ENCODE data around the gene RALGDS.
A peak's percentile ranks its signal among the peaks of the same experiment; 100 is the strongest.

Gene RALGDS

GRCh38 chr9:133149130-133150015, 28.3 kb upstream of the RALGDS start:
- DNase-seq, result peak; percentile 86

DNA sequence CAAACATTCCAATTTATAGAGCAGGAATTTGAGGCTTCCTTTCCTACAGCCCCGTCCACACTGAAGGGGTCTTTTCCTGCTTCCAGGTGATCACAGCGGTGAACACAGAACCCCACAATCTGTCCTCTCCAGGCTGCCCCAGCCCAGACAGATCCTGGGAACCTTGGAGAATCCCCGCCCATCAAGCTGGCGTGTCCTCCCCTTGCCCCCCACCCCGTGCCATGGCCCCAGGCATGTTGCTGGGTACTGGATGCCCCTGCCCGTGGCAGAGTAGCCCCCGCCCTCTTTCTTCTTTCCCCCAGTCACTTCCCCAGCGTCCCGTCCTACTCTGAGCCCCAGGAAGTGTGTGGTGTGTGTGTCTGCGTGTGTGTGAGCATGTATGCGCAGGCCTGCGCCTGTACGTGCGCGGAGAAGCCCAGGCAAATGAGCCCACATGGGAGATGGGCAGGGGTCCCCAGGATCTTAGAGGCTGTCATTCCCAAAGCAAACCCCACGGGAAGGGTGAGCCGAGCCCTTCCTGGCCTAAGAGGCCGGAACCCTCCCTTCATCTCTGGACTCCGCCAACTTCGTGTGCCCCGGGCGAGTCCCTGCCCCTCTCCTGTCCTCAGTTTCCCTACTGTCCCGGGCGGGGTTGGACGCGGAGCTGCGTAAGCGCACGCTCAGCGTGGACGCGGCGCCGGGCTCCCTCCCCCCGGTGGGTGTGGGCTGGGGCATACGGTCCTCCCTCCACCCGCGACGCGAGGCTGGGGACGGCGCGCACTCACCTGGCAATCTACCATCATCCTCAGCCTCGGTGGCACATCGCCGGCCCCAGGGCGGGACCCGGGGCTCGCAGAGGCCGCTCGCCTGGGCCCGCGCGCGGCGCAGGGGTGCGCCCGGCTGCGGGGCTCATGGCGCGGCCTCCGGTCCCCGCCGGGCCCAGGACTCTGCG, 27.4 kb upstream of the RALGDS start:
- no peak for DNase-seq

- peak; percentile 73 for DNase-seq
Observed at GRCh38 chr9:133147412-133148198, 26.6 kb upstream of the RALGDS start.

DNA sequence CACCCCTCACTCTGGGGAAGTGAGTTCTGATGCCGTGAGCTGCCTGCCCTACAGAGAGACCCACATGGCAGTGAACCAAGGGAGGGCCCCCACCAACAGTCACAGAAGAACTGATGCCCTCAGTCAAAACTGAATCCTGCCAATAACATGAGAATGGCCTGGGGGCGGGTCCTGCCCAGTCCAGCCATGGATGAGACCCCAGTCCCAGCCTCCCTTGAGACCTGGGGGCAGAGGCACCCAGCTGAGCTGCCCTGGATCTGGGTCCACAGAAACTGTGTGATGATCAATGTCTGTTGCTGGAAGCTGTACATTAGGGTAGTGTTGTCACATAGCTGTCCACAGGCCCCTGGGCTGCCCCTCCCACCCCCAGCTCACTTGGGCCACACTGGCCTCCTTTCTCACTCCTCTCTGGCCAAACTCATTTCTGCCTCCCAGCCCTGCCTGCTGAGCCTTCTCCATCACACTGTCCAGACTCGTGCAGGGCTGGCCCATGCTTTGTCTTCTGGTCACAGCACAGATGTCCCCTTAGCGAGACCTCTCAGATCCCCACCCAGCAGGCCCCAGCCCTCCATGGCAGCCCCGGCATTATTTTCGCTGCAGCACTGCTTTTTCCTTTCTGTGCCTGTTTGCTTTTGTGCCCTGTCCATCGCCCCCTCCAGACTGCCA, 25.8 kb upstream of the RALGDS start:
- no peak for DNase-seq

GRCh38 chr9:133144904-133145851, 24.1 kb upstream of the RALGDS start:
- DNase-seq, result no peak

GRCh38 chr9:133144142-133144903, 23.3 kb upstream of the RALGDS start:
- peak; percentile 72 for DNase-seq

- DNase-seq, result no peak
Observed at GRCh38 chr9:133143639-133144141, 22.6 kb upstream of the RALGDS start.

DNA sequence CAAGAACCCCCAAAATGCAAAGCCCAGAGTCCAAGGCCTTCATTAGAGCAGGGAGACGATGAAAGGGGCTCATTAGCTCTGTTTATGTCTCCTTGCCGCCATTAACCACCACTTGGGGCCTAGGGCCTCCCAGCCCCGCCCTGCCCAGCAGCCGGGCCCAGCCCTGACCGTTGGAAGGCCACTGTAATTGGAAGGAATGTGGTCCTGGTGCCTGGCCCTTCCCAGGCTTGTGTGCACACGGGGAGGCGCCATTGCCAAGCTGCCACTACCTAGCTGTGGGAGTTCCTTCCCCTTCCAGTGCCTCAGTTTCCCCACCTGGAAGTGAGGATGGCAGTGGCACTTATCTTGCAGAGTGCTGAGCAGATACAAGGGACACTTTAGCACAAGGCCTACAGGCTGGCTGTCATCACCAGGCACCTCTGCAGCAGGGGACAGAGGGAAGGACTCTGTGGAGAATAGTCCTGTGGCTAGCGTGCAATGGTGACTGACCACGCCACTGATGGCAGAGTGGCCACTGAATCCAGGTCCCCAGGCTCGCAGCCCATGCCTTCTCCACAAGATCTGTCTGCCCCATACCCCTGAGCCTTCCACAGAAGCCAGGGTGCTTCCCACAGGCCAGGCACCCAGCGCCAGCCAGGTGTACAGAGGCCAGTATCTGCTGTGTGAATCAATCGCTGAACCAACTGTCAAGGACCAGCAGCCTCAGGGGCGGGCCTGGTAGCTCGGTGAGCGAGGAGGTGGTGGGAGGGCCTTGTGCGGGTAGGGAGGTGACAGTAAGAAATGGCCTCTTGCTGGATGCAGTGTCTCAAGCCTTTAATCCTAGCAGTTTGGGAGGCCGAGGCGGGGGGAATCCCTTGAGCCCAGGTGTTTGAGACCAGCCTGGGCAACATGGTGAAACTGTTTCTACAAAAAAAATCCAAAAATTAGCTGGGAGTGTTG, 21.9 kb upstream of the RALGDS start:
- no peak for DNase-seq

DNA sequence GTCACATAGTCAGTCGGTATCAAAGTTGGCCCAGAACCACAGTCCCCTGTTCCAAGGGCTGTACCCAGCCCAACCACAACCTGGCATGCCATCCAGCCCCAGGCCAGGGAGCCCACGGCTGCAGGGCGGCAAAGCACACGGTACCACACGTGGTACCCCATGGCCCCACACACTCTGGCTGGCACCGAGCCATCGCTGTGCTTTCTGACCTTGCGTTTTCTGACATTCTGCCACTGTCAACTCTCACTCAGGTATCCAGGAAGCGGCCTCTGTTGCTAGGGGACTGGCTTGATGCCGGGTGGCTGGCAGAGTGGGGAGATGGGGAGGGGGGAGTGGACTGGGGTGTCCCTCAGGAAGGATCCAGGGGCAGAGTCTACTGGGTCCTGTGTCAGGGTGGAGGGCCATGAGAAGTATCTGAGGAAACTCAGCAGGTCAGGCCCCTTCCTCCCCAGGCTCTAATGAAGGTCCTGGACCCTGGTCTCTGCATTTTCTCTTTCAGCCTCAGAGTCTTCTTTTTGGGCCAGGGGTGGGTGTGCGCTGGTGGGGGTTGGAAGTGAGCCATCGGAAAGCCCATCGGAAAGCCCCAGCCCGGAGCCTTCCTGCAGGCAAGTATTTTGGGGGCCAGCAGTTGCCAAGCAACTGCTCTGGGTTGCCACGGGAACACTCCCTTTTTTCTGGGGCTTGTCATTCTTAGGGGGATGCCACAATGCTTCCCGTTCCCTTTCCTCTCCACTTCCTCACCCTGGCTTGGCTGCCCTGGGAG, 21.0 kb upstream of the RALGDS start:
- peak; percentile 85 for DNase-seq

DNA sequence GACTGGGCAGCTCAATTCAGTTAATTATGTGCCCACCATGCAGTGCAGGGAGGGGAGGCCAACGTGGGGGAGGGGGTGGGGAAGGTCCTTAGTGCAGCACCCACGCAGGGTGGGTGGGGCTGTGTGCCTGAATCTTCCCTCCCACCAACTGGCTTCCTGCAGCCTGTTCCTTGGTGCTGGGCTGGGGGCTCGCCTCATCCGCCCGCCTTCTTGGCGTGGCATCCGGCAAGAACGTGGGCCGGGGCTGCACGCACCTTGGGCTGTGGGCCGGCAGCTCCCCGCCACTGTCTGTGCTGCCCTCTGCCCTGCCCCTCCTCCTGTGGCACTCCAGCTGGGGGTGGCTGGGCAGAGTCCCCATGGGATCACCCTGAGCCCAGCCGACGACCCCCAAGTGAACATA, 19.6 kb upstream of the RALGDS start:
- no peak for DNase-seq

GRCh38 chr9:133140174-133140505, 19.1 kb upstream of the RALGDS start:
- DNase-seq, result no peak

DNA sequence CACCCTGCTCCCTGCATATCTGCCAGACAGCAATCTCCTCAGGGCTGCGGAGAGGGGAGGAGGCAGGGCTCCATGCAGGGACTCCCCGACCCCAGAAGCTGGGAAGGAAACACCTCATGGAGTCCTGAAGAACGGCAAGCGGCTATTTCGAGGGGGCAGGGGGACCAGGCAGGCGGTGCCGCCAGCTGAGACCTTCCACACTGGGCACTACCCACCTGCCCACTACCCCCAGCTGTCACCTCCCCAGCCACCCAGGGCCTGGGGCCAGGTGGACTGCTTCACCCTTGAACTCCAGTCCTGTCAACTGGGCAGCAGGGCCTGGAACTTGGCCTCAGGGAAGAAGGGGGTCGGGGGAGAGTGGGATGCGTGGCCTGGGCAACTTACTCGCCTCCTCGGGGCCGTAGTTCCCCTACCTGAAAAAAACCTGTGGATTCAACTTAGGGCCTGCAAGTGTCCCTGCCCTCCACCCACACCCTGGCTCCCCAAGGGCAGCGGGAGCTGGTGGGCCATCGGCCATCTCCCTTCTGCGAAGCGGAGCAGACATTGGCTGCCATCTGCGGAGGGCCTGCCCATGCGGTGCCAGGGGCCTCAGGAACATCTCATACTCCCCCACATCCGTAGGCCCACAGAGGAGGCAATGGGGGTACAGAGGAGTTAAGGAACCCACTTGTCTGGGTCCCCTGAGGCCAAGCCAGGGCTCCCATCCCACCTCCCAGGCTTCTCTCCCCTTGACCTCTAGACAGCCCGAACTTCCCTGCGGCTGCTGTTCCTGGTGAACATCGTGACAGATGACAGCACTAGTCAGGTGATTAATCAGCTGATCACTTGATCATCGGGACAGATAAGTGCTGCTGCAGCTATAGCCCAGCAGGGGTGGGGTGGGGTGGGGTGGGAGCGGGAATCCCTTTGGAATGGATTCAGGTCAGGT, 18.5 kb upstream of the RALGDS start:
- DNase-seq, result no peak

DNA sequence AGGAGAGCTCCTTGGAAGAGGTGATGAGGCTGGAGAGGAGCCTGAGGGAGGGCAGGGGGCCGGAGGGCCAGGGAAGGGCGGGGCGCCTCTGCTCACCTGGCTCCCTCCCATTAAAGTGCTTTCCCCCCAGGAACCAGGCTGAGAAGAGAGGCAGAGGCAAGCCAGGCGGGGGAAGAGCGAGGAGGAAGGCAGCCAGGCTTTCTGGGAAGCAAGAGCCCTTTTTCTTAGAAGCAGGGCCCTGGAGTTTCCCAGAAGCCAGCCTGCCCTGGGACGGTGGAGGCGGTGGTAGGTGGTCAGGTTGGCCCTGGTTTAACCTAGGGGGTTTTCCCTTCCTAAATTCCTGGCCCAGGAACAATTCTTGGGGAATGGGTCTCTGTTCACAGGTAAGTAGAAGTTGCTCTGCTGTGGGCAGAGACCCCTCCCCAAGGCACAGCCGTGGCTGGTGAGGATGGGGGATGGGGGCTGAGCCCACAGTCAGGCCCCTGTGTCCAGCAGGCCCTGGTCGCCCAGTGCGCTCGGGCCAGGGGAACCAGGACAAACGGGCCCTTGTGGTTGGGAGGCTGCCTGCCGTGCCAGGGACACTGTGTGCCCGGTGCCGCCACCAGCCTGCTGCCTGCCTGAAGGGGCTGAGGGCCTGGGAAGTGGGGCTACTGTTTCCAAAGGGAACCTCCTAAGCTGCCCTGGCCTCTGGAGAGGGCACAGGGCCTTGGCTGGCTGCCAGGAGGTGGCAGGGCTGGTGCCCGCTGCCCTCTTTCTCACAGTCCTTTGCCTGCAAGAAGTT, 16.6 kb upstream of the RALGDS start:
- no peak for DNase-seq

DNA sequence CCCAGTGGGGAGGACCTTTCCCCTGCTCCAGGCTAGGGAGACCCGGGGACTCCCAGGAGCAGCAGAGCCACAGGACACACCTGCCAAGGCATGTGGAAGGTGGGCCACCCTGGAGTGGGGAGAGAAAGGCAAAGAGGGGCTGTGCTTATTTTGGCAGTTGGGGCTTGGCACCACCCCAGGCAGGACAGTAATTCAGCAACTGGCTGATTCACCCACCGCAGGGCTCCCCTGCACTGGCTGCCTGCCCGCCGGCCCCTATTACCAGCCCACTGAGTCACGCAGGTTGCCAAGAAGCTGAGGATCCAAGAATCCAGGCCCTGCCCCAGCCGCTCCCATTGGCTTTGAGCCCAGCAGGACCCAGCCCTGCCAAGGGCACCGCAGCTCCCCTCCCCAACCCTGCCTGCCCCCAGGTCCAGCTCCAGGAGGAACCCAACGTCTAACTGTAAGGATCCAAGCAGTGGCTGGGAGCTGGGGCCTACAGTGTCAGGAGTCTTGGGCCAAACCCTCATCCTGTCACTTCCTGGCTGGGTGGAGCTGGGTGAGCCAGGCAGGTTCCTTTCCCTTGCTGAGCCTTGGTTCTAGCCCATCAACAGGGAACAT, 14.2 kb upstream of the RALGDS start:
- no peak for DNase-seq

DNA sequence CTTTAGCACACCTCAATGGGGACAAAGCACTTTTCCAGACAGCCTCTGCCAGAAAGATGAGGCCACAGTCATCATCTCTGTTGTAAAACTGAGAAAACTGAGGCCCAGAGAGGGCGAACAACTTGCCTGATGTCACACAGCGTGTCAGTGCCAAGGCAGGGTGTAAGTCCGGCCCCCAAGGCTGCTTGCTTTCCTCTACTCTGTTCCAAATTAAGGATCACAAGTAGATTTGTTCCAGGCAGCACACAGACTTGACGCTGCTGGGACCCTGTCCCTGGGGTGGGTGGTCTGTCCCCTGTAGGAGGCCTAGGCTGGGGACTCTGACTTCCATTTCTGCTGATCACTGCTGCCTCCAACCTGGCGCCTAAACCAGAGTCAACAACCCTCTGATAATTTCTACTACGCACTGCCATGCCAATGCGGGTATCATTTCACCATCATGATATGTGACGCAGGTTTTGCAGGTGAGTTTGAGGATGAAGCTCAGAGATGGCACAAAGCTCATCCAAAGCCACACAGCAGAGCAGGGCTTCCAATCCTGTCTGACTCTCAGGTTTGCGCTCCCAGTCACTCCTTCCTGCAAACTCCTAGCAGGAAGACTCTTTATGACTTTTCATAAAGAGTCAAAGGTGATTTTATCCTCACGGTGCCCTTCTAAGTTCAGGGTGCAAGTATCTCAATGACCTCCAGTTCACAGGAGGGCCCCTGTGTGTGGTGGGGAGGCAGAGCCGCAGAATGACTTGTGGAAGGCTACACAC, 13.5 kb upstream of the RALGDS start:
- no peak for DNase-seq

Data from DMS153 (cell line).